Activated T-cell treated with anti-CD3 and anti-CD28 coated beads for 1 hour (primary cell): Measurements from ENCODE around the gene CASTOR2.
"Not testable (repeated sequence)": the region's sequence is repeated elsewhere in the genome, so short reads cannot be mapped to it uniquely, and the experiment has no call there.

Source experiments
- DNase-seq: peaks from one replicate; pipeline ENCODE4 v3.0.0-alpha.2; 2020; ENCODE audit warnings: low read depth

The CASTOR2 gene

DNA sequence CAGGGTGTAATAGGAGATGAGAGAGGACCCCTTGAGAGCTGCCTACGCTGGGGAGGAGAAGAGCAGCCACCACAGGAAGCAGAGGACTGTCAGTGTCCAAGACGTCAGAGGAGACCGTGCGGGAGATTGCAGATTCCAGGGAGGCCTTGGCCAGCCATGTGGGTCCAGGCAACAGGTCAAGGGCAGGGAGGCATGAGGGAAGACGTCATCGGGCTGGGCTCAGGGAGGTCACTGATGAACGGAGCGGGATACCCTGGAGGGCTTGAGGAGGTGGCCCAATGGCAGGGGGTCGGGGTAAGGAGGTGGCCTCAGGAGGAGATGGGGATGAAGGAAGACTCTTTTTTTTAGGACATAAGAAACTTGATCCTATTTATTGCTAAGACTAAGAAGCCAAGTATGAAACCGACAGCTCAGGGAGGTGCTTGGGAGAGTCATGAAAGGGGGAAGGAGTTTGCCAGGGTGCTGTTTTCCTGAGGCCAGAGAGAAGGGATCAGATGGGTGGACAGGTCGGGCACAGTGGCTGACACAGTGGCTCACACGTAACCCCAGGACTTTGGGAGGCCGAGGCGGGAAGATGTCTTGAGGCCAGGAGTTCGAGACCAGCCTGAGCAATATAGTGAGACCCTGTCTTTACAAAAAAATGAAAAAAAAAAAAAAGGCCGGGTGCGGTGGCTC, 30.5 kb downstream of the CASTOR2 start:
- not testable (repeated sequence) for DNase-seq

DNA sequence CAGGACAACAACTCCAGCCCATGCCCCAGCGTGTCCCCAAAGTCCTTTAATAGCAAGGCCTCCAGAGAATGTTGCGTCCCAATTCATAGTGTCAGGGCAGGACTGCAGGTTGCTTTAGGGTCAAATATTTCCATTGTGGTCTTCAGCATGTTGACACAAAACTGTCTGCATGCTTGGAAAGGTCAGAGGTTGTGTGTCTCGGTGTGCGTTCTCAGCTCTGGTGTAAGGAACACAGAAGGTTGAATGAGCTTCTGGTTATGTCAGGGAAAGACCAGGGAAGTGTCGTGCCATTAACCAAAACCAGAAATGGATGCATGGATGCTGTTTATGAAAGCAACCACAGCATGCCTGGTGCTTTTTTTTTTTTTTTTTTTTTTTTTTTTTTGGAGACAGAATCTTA, 31.9 kb downstream of the CASTOR2 start:
- not testable (repeated sequence) for DNase-seq

GRCh38 chr7:74997811-74998210, 33.3 kb downstream of the CASTOR2 start:
- not testable (repeated sequence) for DNase-seq

- DNase-seq: not testable (repeated sequence)
Observed at GRCh38 chr7:75001356-75001755, 36.9 kb downstream of the CASTOR2 start.

DNA sequence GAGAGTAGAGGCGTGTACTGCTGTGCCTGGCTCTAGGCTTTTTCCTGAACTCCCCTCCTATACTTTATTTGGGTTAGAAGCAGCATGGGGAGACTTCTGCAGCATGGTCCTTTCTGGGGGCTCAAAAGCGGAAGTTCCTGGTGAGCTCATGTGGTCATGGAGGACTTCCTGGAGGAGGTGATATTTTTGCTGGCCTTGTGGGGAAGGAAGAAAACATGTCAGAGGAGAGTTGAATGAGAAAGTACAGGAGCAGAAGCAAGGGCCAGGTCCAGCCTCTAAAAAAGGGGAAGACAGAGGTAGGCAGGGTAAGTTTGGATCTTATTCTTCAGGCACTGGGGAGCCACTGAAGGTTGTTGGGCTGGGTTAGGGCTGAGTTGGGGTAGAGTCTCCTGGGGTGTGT, 45.5 kb downstream of the CASTOR2 start:
- DNase-seq: no peak

DNA sequence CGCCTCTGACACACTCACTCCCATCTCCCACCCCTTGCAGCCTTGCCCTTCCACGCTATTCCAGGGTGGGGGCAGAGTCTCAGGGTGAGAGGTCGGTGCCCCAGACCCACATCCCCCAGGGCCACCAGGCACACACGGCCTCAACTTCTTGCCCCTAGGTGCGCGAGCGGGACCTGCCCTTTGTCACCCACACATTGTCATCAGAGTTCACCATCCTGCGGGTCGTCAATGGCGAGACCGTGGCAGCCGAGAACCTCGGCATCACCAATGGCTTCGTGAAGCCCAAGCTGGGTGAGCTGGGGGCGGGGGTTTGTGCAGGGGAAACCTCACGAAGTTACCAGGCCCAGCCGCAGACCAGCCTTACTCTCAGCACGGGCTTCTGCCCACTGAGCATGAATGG, 53.3 kb downstream of the CASTOR2 start:
- no peak for DNase-seq

- no peak for DNase-seq
Observed at GRCh38 chr7:75018570-75019364, 54.3 kb downstream of the CASTOR2 start.

GRCh38 chr7:75019800-75020199, 55.3 kb downstream of the CASTOR2 start:
- DNase-seq: no peak

DNA sequence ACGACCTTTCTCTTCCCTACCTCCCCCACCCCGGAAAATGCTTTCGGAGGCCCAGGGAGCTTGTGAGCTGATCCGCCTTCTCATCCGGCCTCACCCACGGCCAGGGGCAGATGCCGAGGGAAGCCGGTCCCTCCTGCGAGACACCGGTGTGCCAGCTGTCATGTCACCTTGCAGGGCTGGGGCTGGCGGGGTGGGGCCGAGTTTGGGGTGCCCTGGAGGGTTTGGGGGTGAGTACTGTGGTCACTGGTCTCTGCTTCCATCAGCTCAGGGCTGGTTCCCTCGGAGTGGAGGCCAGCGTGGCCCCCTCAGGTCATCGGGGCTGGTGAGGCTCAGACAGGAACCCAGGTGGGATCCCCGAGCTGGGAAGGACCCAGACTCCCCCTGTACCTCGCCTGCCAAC, 60.4 kb downstream of the CASTOR2 start:
- DNase-seq: no peak

DNA sequence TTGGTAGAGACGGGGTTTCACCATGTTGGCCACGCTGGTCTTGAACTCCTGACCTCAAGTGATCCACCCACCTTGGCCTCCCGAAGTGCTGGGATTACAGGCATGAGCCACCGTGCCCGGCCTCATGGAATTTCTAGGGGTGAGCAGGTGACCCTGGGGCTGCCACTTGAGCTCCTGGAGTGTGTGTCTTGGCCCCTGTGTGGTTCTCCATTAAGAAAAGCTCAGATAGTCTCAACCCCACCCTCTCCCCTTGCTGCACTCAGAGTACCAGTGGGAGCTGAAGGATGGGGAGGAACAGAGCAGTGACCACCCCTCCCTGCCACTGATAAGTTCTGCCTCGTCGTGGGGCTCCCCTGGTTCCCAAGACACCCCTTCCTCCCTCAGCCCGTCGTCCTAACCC, 63.8 kb downstream of the CASTOR2 start:
- DNase-seq: no peak

GRCh38 chr7:75033064-75033463, 68.6 kb downstream of the CASTOR2 start:
- no peak for DNase-seq

DNA sequence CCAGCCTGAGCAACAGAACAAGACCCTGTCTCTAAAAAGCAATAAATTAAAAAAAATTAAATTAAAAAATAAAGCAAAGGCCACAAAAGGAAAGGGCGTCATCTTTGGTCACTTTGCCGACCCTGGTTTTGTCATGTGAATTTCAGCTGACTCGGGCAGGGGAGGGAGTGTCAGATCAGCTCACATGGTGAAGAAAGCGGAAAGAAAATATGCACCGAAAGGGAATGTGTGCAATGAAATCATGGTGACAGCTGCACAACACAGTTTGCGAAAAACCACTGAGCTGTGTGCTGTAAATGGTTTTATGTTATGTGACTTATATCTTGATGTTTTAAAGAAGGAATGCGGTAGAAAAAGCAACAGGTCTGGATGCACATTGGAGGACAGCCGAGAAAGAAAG, 69.3 kb downstream of the CASTOR2 start:
- DNase-seq: no peak

GRCh38 chr7:75038508-75038907, 74.0 kb downstream of the CASTOR2 start:
- no peak for DNase-seq

GRCh38 chr7:75039166-75039565, 74.7 kb downstream of the CASTOR2 start:
- no peak for DNase-seq

DNA sequence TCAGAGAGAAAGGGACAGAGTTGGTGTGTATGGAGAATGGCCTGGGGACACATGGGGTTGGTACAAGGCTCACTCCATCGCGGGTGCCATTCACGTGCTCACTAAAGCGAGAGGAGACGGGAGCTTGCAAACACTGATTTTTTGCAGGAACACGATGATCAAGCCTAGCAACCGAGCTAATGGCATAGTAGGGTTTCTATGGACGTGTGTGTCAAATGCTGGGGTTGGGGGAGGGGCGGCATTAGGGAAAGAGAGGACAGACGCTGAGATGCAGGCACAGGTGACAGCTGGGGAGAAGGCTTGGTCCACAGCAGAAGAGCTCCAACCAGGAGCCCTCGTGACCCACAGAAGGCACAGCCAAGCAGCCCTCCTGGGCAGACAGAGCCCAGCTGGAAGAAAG, 75.2 kb downstream of the CASTOR2 start:
- no peak for DNase-seq

DNA sequence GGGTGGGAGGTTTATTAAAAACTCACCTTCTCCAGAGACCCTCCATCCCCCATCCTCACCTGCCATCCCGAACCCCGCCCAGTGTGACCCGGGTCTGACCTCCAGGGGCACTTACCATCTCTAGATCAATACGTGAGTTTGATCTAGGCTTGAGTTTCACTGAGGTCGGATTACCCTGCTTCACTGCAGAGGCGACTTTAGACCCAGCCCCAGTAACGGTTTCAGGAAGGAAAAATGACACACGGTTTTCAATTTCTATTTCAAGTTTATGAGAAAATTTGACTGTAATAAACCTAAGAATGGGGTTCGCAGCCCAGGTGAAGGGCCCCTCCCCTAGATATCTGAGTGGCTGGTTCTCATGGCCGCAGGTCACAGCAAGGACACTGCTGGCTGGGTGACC, 76.0 kb downstream of the CASTOR2 start:
- no peak for DNase-seq

- no peak for DNase-seq
Observed at GRCh38 chr7:75042286-75042685, 77.8 kb downstream of the CASTOR2 start.

DNA sequence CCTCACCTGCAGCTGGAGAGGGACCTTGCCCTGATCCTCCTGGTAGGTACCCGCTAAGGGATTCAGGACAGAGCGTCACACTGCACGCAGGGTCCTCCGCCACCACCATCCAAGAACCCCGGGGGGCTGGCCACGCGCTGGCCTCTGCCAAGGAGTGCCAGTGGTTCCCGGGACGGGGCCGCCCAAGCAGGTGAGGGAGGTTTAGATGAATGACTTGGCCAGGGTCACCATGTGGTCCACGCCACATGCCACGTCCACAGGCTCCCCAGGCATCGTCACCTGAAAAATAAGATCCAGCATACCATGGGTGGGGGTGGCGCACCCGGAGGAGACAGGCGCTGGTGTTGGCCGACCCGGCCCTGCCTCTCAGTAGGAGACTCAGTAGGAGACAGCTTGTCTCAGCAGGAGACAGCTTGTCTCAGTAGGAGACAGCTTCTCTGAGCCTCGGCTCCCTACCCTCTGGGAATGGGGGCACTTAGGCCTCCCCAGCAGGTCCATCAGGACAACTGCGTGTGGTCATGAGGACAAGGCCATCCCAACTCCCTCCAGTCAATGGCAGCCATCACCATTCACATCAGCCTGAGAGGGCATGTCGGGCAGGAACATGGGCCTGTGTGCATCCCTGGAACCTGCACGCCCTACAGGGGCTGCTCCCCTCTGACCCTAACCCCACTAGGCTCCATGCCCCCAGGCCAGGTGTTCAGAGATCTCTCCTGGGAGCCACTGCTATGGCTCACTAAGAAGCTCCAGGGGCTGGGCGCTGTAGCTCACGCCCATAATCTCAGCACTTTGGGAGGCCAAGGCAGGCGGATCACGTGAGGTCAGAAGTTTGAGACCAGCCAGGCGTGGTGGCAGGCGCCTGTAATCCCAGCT, 78.6 kb downstream of the CASTOR2 start:
- no peak for DNase-seq

GRCh38 chr7:75045881-75046280, 81.4 kb downstream of the CASTOR2 start:
- no peak for DNase-seq

- DNase-seq: no peak
Observed at GRCh38 chr7:75048435-75049379, 84.2 kb downstream of the CASTOR2 start.

- DNase-seq: no peak
Observed at GRCh38 chr7:75049817-75050216, 85.3 kb downstream of the CASTOR2 start.

DNA sequence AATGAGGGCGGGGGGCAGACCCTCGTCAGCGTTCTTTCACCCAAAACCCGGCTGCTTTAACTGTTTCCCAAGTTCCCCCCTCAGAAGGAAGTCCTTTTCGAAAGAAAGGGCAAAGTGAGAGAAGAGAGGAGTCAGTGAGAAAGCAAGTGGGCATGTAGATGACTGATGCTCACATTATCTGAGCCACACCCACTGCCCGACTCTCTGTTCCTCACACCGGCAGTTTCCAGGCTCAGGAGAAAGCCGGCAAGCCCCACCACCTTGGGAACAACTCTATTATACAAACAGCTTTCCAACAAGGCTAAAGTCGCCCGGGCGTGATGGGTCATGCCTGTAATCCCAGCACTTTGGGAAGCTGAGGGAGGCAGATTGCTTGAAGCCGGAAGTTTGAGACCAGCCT, 86.0 kb downstream of the CASTOR2 start:
- no peak for DNase-seq
